SK-N-SH treated with all-trans-retinoic acid at 6 μM for 48 hours (cell line): Measurements from ENCODE around the gene PAOX.

Source experiments
- ATAC-seq: fragments of 200-7000 bp; cut with Tn5 transposase; 3 replicates; pipeline ENCODE4 v1.9.1; 2020; ENCODE audit warnings: mild to moderate bottlenecking, moderate library complexity
- ARNTL ChIP-seq: fragments of 450-650 bp; formaldehyde crosslinking; IDR thresholded peaks from 2 replicates; pipeline ENCODE4 v1.5.0; 2020; ENCODE audit warnings: low read depth, mild to moderate bottlenecking, moderate library complexity, borderline replicate concordance
- BACH2 ChIP-seq: fragments of 250-450 bp; sonication (Bioruptor Pico); IDR thresholded peaks from 2 replicates; pipeline ENCODE4 v1.9.0; 2021; ENCODE audit warnings: mild to moderate bottlenecking, borderline replicate concordance
- CSDC2 ChIP-seq: fragments of 250-450 bp; sonication (Bioruptor Pico); IDR thresholded peaks from 2 replicates; pipeline ENCODE4 v1.5.0; 2020; ENCODE audit warnings: mild to moderate bottlenecking, moderate library complexity
- ESRRG ChIP-seq: fragments of 250-450 bp; sonication (Bioruptor Pico); IDR thresholded peaks from 2 replicates; pipeline ENCODE4 v1.6.1; 2021; ENCODE audit warnings: mild to moderate bottlenecking
- GLIS3 ChIP-seq: fragments of 250-450 bp; sonication (Bioruptor Pico); IDR thresholded peaks from 2 replicates; pipeline ENCODE4 v1.5.0; 2020; ENCODE audit warnings: mild to moderate bottlenecking, moderate library complexity
- OSR1 ChIP-seq: fragments of 250-450 bp; sonication (Bioruptor Pico); IDR thresholded peaks from 2 replicates; pipeline ENCODE4 v1.8.0; 2022; ENCODE audit warnings: moderate library complexity, mild to moderate bottlenecking, inconsistent platforms
- RARB ChIP-seq: fragments of 250-450 bp; sonication (Bioruptor Pico); IDR thresholded peaks from 2 replicates; pipeline ENCODE4 v1.8.0; 2021; ENCODE audit warnings: mild to moderate bottlenecking, moderate library complexity
- SNAI2 ChIP-seq: fragments of 250-450 bp; sonication (Bioruptor Pico); IDR thresholded peaks from 2 replicates; pipeline ENCODE4 v1.5.0; 2020; ENCODE audit warnings: mild to moderate bottlenecking, moderate library complexity
- TOX ChIP-seq: fragments of 250-450 bp; sonication (Bioruptor Pico); IDR thresholded peaks from 2 replicates; pipeline ENCODE4 v1.8.0; 2021; ENCODE audit warnings: mild to moderate bottlenecking, moderate library complexity, borderline replicate concordance
- ZFP3 ChIP-seq: fragments of 250-450 bp; sonication (Bioruptor Pico); IDR thresholded peaks from 2 replicates; pipeline ENCODE4 v1.5.0; 2020; ENCODE audit warnings: mild to moderate bottlenecking, moderate library complexity
- ZFP30 ChIP-seq: fragments of 450-650 bp; formaldehyde crosslinking; IDR thresholded peaks from 2 replicates; pipeline ENCODE4 v1.5.0; 2022; ENCODE audit warnings: mild to moderate bottlenecking, moderate library complexity
- ZNF565 ChIP-seq: fragments of 450-650 bp; formaldehyde crosslinking; conservative IDR thresholded peaks from 2 replicates; pipeline ENCODE4 v1.5.0; 2020; ENCODE audit warnings: low read depth, mild to moderate bottlenecking, moderate library complexity
- ZNF70 ChIP-seq: fragments of 450-650 bp; formaldehyde crosslinking; IDR thresholded peaks from 2 replicates; pipeline ENCODE4 v1.5.0; 2020; ENCODE audit warnings: mild to moderate bottlenecking, moderate library complexity
- ZNF8 ChIP-seq: fragments of 450-650 bp; formaldehyde crosslinking; IDR thresholded peaks from 2 replicates; pipeline ENCODE4 v1.5.0; 2020; ENCODE audit warnings: mild to moderate bottlenecking, moderate library complexity
- TF ChIP-seq, protein P1 (sequence below): fragments of 250-450 bp; sonication (Bioruptor Pico); IDR thresholded peaks from 2 replicates; pipeline ENCODE4 v1.8.0; 2020; ENCODE audit warnings: mild to moderate bottlenecking, moderate library complexity, borderline replicate concordance
- TF ChIP-seq, protein P2 (sequence below): fragments of 250-450 bp; sonication (Bioruptor Pico); IDR thresholded peaks from 2 replicates; pipeline ENCODE4 v1.5.1; 2020; ENCODE audit warnings: low read depth, mild to moderate bottlenecking, moderate library complexity
- TF ChIP-seq, protein P3 (sequence below): fragments of 250-450 bp; sonication (Bioruptor Pico); IDR thresholded peaks from 2 replicates; pipeline ENCODE4 v1.8.0; 2021; ENCODE audit warnings: low read depth, mild to moderate bottlenecking, moderate library complexity, borderline replicate concordance
- TF ChIP-seq, protein P4 (sequence below): fragments of 250-450 bp; sonication (Bioruptor Pico); IDR thresholded peaks from 2 replicates; pipeline ENCODE4 v1.5.1; 2021; ENCODE audit warnings: mild to moderate bottlenecking, moderate library complexity
- TF ChIP-seq, protein P5 (sequence below): fragments of 250-450 bp; sonication (Bioruptor Pico); IDR thresholded peaks from 2 replicates; pipeline ENCODE4 v1.5.0; 2020; ENCODE audit warnings: mild to moderate bottlenecking, moderate library complexity

The PAOX gene

DNA sequence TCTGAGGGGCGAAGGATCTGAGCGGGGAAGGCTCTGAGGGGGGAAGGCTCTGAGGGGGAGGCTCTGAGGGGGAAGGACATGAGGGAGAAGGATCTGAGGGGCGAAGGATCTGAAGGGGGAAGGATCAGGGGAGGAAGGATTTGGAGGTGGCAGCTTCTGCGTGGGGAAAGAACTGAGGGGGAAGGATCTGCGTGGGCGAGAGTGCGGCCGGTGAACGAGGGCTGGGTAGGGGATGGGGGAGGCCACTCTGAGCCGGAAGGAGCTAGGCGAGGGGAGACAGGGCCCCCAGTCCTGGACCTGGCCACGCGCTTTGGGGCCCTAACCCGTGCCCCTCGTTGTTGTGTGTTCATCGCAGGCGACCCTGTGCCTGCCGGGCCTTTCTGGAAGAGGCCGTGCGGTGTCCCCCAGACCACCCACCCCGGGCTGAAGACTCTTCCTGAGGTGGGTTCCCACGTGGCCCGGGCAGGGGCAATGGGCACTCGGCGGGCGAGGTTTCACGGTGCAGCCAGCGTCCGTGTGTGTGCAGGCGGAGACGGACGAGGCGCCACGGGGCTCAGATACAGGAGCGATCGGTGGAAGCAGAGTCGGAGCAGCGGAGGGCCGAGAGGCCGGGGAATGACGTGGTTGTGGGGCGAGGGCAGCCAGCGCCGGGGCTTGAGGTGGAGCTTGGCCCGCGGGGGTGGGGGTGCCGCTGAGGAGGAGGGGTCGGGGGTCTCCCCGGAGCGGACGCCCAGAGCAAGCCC is 44.4 kb upstream of the PAOX start:
- TF ChIP-seq SNAI2 (CRISPR knock-in tag) (no peak), TOX (no peak), ESRRG (CRISPR knock-in tag) (no peak), ZFP30 (no peak), CSDC2 (CRISPR knock-in tag) (no peak), ZNF8 (CRISPR knock-in tag) (no peak), RARB (CRISPR knock-in tag) (no peak), ZNF70 (CRISPR knock-in tag) (no peak), OSR1 (CRISPR knock-in tag) (no peak), ZNF565 (CRISPR knock-in tag) (no peak), ARNTL (CRISPR knock-in tag) (no peak)
- TF ChIP-seq, protein P1, sequence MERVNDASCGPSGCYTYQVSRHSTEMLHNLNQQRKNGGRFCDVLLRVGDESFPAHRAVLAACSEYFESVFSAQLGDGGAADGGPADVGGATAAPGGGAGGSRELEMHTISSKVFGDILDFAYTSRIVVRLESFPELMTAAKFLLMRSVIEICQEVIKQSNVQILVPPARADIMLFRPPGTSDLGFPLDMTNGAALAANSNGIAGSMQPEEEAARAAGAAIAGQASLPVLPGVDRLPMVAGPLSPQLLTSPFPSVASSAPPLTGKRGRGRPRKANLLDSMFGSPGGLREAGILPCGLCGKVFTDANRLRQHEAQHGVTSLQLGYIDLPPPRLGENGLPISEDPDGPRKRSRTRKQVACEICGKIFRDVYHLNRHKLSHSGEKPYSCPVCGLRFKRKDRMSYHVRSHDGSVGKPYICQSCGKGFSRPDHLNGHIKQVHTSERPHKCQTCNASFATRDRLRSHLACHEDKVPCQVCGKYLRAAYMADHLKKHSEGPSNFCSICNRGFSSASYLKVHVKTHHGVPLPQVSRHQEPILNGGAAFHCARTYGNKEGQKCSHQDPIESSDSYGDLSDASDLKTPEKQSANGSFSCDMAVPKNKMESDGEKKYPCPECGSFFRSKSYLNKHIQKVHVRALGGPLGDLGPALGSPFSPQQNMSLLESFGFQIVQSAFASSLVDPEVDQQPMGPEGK, result no peak
- TF ChIP-seq, protein P2, sequence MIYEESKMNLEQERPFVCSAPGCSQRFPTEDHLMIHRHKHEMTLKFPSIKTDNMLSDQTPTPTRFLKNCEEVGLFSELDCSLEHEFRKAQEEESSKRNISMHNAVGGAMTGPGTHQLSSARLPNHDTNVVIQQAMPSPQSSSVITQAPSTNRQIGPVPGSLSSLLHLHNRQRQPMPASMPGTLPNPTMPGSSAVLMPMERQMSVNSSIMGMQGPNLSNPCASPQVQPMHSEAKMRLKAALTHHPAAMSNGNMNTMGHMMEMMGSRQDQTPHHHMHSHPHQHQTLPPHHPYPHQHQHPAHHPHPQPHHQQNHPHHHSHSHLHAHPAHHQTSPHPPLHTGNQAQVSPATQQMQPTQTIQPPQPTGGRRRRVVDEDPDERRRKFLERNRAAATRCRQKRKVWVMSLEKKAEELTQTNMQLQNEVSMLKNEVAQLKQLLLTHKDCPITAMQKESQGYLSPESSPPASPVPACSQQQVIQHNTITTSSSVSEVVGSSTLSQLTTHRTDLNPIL (CRISPR knock-in tag), result no peak
- TF ChIP-seq, protein P3, sequence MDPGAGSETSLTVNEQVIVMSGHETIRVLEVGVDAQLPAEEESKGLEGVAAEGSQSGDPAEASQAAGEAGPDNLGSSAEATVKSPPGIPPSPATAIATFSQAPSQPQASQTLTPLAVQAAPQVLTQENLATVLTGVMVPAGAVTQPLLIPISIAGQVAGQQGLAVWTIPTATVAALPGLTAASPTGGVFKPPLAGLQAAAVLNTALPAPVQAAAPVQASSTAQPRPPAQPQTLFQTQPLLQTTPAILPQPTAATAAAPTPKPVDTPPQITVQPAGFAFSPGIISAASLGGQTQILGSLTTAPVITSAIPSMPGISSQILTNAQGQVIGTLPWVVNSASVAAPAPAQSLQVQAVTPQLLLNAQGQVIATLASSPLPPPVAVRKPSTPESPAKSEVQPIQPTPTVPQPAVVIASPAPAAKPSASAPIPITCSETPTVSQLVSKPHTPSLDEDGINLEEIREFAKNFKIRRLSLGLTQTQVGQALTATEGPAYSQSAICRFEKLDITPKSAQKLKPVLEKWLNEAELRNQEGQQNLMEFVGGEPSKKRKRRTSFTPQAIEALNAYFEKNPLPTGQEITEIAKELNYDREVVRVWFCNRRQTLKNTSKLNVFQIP, result no peak
- TF ChIP-seq, protein P4, sequence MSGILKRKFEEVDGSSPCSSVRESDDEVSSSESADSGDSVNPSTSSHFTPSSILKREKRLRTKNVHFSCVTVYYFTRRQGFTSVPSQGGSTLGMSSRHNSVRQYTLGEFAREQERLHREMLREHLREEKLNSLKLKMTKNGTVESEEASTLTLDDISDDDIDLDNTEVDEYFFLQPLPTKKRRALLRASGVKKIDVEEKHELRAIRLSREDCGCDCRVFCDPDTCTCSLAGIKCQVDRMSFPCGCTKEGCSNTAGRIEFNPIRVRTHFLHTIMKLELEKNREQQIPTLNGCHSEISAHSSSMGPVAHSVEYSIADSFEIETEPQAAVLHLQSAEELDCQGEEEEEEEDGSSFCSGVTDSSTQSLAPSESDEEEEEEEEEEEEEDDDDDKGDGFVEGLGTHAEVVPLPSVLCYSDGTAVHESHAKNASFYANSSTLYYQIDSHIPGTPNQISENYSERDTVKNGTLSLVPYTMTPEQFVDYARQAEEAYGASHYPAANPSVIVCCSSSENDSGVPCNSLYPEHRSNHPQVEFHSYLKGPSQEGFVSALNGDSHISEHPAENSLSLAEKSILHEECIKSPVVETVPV (CRISPR knock-in tag), result no peak
- TF ChIP-seq, protein P5, sequence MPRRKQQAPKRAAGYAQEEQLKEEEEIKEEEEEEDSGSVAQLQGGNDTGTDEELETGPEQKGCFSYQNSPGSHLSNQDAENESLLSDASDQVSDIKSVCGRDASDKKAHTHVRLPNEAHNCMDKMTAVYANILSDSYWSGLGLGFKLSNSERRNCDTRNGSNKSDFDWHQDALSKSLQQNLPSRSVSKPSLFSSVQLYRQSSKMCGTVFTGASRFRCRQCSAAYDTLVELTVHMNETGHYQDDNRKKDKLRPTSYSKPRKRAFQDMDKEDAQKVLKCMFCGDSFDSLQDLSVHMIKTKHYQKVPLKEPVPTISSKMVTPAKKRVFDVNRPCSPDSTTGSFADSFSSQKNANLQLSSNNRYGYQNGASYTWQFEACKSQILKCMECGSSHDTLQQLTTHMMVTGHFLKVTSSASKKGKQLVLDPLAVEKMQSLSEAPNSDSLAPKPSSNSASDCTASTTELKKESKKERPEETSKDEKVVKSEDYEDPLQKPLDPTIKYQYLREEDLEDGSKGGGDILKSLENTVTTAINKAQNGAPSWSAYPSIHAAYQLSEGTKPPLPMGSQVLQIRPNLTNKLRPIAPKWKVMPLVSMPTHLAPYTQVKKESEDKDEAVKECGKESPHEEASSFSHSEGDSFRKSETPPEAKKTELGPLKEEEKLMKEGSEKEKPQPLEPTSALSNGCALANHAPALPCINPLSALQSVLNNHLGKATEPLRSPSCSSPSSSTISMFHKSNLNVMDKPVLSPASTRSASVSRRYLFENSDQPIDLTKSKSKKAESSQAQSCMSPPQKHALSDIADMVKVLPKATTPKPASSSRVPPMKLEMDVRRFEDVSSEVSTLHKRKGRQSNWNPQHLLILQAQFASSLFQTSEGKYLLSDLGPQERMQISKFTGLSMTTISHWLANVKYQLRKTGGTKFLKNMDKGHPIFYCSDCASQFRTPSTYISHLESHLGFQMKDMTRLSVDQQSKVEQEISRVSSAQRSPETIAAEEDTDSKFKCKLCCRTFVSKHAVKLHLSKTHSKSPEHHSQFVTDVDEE (CRISPR knock-in tag), result no peak
- peak; percentile 79 for ATAC-seq

DNA sequence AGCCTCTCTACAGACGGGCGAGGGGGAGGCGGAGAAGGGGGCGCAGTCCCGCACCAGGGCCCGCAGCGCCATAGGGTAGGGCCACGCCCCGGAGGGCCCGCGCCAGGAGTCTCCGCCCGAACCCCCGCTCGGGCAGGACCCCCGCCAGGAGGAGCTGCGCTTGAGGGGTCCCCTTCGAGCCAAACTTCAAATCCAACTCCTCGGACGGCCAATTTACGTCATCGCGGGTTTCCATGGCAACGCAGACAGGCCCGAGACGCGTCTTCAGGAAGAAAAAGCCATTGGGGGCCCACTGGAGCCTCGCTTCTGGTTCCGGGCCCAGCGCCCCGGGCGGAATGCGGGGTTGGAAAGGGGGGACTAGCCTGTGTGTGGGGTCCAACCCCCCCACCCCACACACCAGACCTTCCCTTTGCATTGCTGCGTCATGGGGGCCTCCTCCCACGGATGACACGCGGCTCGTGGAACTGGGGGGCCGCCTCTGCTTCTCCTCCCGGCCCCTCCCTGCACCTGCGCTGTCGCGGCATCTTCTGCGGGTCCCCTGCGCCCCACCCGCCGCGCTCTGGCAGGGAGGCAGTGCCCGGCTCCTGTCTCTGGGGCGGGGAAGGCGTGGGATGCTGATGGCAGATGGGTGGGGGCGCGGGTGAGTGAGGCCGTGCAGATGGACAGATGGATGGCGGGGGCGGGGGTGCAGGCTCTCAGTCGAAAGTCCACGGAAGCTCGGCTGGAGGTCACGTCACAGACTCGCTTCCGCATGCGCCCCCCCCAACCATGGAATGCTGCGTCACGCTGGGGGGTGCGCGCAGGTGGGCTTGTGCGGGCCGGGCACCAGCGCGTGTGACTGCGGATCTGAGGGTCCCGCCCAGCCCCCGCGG is 43.6 kb upstream of the PAOX start:
- peak; percentile 64 for ATAC-seq
- TF ChIP-seq ZNF70 (CRISPR knock-in tag), result no peak
- TF ChIP-seq CSDC2 (CRISPR knock-in tag), result no peak
- no peak for TF ChIP-seq ZNF8 (CRISPR knock-in tag)
- TF ChIP-seq, protein P4 (CRISPR knock-in tag), result no peak
- no peak for TF ChIP-seq GLIS3 (CRISPR knock-in tag)
- no peak for TF ChIP-seq SNAI2 (CRISPR knock-in tag)
- TF ChIP-seq TOX, result no peak
- TF ChIP-seq ZFP3 (CRISPR knock-in tag), result no peak
- no peak for TF ChIP-seq ESRRG (CRISPR knock-in tag)
- TF ChIP-seq BACH2 (CRISPR knock-in tag), result no peak
